Measurements from ENCODE around the gene RRP1.

Gene RRP1

GRCh38 chr21:43759651-43760050, 29.7 kb upstream of the RRP1 start:
- no peak for DNase-seq

- DNase-seq, result no peak
These were observed 28.9 kb upstream of the RRP1 start for GRCh38 chr21:43760391-43760958.

DNA sequence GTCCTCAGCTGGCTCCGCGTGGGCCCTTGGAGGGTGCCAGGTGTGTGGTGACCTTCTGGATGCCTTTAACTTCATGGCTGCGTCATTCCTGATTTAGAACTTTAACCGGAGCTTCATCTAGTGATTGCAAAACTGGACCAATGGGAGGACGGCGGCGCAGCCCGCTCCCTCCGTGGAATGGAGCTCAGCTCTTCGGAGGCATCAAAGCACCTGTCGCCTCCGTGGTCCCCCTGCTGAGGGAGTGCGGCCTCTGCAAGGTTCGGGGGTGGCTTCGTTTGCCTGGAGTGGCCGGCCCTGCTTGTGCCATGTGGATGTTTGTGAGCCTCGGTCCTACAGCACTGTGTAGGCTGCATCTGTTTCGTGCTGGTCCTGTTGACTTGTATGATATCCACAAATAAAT, 27.5 kb upstream of the RRP1 start:
- no peak for DNase-seq

DNA sequence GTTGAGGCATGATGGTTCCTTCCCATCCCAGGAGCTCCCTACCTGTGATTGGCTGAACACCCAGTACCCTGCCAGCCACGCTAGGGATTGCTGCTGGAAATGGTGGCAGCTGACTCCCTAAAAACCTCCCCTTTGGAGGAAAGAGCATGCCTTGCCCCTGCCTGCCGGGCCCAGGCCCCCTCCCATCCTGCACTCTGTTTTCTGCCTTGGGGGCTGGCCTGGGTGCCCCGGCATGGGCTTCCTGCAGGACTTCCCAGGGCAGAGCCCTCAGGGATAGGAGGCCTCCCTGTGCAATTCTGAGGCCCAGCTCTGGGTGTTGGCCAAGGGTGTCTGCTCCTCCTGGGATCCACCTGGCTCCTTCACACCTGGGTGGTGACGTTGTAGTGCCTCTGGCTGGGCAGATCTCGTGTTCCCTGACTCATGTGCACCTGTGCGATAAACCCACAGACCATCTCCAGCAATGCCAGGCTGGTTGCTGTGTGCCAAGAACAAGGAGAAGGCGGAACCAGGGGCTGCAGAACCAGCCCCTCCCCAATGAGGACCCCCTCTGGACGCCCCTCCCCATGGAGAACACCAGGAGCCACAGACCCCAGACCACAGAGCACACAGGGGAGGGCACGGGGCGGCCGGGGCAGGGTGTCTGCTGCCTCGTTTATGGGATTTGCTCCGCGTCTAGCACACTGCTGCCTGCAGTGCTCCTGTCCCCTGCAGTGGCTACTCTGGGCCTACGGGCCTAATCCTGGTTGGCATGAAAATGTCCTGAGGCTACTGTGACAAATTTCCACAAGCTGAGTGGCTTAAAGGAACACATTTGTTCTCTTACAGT, 26.9 kb upstream of the RRP1 start:
- no peak for DNase-seq

- no peak for DNase-seq
These were observed 25.4 kb upstream of the RRP1 start for GRCh38 chr21:43763901-43764523.

- no peak for DNase-seq
These were observed 24.5 kb upstream of the RRP1 start for GRCh38 chr21:43764576-43765495.

DNA sequence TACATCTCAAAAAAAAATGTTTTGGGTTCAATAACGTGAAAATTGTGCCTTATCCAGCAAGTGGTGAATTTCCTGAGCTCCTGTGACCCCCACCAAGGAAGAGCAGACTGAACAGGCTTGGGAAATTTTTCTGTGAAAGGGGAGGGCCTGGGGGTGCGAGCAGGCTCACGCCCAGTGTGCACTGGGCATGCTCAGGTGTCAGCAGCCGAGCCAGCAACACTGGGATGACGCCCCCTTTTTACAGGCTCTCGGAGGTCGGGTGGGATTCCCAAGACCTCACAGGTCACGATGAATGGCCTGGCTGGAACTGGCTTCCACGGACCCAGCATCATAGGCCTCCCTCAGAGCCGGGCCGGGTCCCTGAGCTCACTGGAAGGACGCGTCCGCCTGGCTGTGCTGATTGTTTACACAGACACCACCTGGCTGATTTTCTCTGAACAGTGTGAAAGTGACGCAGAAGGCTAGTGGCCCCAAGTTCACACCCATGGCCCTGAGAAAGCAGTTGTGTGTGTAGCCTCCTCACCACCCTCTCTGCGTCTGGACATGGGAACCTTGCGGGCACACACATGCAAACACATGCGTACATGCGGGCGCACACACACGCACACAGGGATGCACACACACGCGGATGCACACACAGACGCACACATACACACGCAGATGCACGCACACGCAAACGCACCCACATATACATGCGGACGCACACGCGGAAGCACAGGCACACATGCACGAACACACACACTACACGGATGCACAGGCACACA, 22.5 kb upstream of the RRP1 start:
- no peak for DNase-seq

DNA sequence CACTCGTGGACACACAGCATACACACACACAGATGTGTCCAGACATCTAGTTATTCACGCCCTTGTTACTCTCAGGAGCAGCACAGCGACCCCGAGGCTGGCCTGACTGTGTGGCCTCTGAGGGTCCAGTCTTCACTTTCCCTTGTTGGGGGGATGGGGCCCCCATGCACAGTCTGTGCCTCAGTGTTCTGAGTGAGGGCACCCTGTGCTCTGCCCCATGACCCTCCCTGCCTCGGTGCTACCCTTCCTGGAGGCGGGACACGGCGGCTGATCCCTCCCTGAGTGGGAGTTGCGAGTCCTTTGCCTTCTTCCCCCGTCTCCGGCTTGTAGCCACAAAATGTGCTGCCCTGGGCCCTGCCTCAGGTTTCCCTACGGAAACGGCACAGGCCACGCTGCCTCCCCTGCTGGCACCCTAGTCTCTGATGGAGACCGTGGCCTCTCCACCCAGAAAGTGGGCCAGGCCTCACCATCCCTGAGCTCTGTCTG, 21.8 kb upstream of the RRP1 start:
- no peak for DNase-seq

GRCh38 chr21:43767984-43768867, 21.2 kb upstream of the RRP1 start:
- DNase-seq, result no peak

DNA sequence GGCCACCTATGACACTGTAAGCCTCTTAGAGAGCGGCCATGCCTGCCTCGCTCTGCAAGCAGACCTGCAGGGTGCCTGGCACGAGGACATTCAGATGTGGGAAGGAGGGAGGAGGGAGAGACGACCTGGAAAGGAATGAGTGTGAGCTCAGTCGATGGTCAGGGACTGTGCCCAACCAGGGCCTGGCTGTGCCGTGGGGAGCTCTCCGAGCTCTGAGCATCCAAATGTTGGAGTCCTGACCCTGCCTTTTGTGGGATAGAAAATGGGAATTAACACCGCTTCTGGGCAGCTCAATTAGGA, 20.6 kb upstream of the RRP1 start:
- no peak for DNase-seq

DNA sequence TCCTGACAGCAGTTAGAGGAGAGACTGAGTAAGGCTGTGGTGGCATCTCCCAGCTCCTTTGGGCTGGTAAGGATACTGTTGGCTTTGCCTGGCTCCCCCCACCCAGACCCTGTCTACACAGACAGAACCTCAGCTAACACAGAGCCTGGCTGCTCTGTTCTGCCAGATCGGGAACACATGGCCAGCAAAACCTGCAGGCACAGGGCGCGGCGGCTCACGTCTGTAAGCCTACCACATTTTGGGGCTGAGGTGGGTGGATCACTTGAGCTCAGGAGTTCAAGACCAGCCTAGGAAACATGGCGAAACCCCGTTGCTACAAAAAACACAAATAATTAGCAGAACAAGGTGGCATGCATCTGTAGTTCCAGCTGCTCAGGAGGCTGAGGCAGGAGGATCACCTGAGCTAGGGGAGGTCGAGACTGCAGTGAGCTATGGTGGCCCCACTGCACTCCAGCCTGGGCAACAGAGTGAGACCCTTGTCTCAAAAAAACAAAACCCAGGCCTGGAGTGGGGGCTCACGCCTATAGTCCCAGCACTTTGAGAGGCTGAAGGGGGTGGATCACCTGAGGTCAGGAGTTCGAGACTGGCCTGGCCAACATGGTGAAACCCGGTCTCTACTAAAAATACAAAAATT, 19.9 kb upstream of the RRP1 start:
- no peak for DNase-seq

DNA sequence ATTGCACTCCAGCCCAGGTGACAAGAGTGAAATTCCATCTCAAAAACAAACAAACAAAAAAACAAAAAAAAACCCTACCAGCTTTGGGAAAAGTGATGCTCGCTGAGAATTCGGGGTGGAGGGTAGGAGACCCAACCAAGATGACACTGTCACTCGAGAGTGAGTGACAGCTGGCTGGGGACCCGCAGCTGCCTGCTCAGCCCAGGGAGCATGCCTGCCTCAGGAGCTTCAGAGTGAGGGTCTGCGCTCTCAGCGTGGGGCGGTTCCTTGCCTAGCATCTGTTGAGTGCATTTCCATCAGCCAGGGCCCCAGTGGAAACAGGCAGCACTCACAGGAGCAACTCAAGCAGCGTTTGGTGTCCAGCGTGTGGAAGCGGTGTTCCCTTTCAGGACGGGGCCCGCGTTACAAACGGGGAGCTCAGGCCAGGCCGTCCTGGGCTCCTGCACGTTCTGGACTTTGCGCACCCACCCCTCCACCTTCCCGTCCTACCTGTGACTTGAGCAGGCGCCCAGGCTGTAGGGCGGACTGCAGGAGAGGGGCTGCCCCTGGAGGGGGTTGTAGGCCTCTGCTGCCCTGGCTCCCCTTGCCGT, 19.2 kb upstream of the RRP1 start:
- no peak for DNase-seq

- no peak for DNase-seq
These were observed 18.1 kb upstream of the RRP1 start for GRCh38 chr21:43771199-43771675.

GRCh38 chr21:43771698-43772424, 17.5 kb upstream of the RRP1 start:
- DNase-seq, result no peak

- no peak for DNase-seq
These were observed 17.0 kb upstream of the RRP1 start for GRCh38 chr21:43772425-43772821.

GRCh38 chr21:43774163-43774562, 15.2 kb upstream of the RRP1 start:
- DNase-seq, result no peak

GRCh38 chr21:43775190-43775589, 14.2 kb upstream of the RRP1 start:
- DNase-seq, result no peak

DNA sequence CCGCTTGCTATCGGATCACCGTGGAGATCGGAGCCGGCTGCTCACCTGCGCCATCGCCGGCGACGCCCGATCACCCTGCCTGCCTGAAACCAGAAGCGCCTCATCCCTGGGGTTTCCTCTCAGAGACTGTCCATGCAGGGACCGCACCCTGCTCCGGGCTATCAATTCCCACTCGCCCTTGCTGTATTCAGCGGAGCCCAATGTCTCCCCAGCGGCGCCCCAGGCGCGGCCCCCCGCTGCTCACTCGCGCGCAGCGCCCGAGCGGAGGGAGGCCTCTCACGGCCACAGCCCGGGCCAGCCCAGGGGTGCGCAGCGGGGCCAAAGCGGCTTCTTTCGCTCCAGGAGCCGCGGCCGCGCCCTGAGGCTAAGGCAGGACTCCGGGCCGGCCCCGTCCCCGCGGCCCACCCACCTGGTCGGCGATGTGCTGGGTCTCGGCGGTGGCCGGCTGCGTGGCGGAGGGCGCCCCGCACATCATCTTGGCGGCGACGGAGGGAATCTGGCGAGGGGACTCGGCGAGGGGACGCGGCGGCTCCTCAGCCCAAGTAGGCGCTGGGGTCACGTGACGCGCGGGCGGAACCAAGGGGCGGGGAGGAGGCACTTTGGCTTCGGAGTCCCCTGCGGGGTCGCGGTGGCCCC, 13.5 kb upstream of the RRP1 start, which contains the start of gene CSTB:
Gene CSTB, minus strand, starts transcription at position 514 of the 636 bp plus-strand sequence. Its CDS starts 39 bp downstream, at position 475.
- peak; percentile 87 for DNase-seq

DNA sequence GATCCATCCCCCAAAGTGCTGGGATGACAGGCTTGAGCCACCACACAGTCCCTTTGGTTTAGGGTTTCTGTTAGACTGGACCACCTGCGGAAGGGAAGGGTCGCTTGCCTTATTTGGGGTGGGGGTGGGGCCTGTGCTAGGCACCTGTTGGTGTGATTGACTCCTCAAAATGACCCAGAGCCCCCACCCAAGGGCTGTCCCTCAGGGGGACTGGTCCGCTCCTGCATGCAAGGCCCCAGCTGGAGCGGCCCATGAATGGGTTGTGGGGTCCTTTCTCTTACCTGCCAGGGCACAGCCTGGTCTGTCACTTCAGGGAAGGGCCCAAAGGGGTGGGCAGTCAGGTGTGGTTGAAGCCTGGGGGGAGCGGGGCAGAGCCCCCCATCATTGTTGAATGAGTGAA, 11.4 kb upstream of the RRP1 start:
- no peak for DNase-seq
